Natural killer cell (primary cell): Measurements from ENCODE around the gene TCF7L2. TPM values are rescaled to one million over a fixed set of nuclear protein-coding genes. Genes with fewer than 3 reads are reported as not detected.

Experiments used
- ATAC-seq, 3 donors: fragments of 150-1000 bp in 2 of 3; fragments of 200-7000 bp in 1 of 3; cut with Tn5 transposase; 1 replicate in 1 of 3; 2 replicates in 2 of 3; pipeline ENCODE4 v1.10.0; 2021; ENCODE audit warnings: mild to moderate bottlenecking in 2 of 3, moderate library complexity in 2 of 3
- DNase-seq, 2 donors: peaks; one replicate each; pipeline versions ENCODE4 v3.0.0 to v3.0.0-alpha.2; 2013 to 2021; ENCODE audit warnings: mixed read lengths in 1 of 2
- H3K27ac ChIP-seq: one replicate; pipeline ENCODE4 v1.5.1; 2013; ENCODE audit warnings: mild to moderate bottlenecking, low read length
- H3K27me3 ChIP-seq: one replicate; pipeline ENCODE4 v1.6.1; 2013; ENCODE audit warnings: low read length; ENCODE audit not compliant: control insufficient read depth, insufficient read depth
- H3K36me3 ChIP-seq: one replicate; pipeline ENCODE4 v1.6.1; 2013; ENCODE audit warnings: low read length; ENCODE audit not compliant: control insufficient read depth, insufficient read depth
- H3K4me1 ChIP-seq: one replicate; pipeline ENCODE4 v1.6.1; 2013; ENCODE audit warnings: low read length; ENCODE audit not compliant: control insufficient read depth, insufficient read depth
- H3K4me3 ChIP-seq: one replicate; pipeline ENCODE4 v1.5.1; 2013; ENCODE audit warnings: low read length
- H3K9me3 ChIP-seq: one replicate; pipeline ENCODE4 v1.6.1; 2013; ENCODE audit warnings: low read length; ENCODE audit not compliant: control insufficient read depth, insufficient read depth
- H3K27ac Mint-ChIP-seq, 2 donors: one replicate each; pipeline ENCODE4 v1.8.0; 2022; ENCODE audit warnings: mild to moderate bottlenecking in 2 of 2, mixed read lengths in 2 of 2, moderate library complexity in 1 of 2
- H3K27me3 Mint-ChIP-seq, 2 donors: one replicate each; pipeline ENCODE4 v1.8.0; 2022; ENCODE audit warnings: low read depth in 2 of 2, mixed read lengths in 2 of 2
- H3K36me3 Mint-ChIP-seq: one replicate; pipeline ENCODE4 v1.8.0; 2022; ENCODE audit warnings: mixed read lengths
- H3K4me1 Mint-ChIP-seq, 2 donors: one replicate each; pipeline ENCODE4 v1.8.0; 2022; ENCODE audit warnings: mixed read lengths in 2 of 2
- H3K4me3 Mint-ChIP-seq: one replicate; pipeline ENCODE4 v1.8.0; 2022; ENCODE audit warnings: mild to moderate bottlenecking, moderate library complexity, mixed read lengths
- H3K9me3 Mint-ChIP-seq, 2 donors: one replicate each; pipeline ENCODE4 v1.8.0; 2022; ENCODE audit warnings: mixed read lengths in 2 of 2
- WGBS: methylation state at CpG from one replicate; pipeline ENCODE4 v1.1.7; 2013; ENCODE audit warnings: missing lambda C conversion rate; ENCODE audit not compliant: insufficient coverage; 5-methylcytosine and 5-hydroxymethylcytosine counted together
- intact Hi-C: fragments of 100-400 bp; cut with micrococcal nuclease; formaldehyde crosslinking; loops from one replicate; pipeline ENCODE4 v1.14.2; 2022
- total RNA-seq, 4 donors: library from RNA; stranded (reverse); fragments of 120-200 nt in 1 of 4; gene quantifications; one replicate each; pipeline versions ENCODE4 v1.2.3 to v1.2.4, GENCODE V29; 2013 to 2022
- TF ChIP-seq, protein P1 (sequence below): fragments of 200-600 bp; IDR thresholded peaks from one replicate; pipeline ENCODE4 v1.8.0; 2022; ENCODE audit warnings: antibody characterized with exemption

TCF7L2 gene
- total RNA-seq, 3 donors from 2014 or later (not counting 1 experiment from before 2014, with no cell fraction given) = 10.4 to 32.7 (median 15.3) TPM

DNA sequence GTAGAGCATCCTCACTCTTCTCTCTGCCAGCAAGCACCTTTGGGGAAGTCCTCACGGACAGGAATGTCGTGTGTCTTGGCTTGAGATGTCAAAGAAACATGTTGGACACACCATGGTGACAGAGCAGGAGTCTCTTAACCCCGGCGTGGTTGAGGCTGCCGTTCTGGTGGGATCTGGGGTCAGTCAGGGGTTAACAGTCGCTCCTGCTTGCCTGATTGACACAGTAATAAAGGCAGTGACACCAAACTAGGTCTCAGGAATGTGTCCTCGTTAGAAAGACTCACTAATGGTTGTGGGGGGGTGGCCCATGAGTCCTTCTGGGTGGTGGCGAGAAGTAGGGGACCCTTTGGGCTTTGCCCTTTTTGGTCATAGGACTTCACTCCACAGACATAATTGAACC is 69.0 kb downstream of the TCF7L2 start:
- Mint-ChIP-seq H3K27me3 (no peaks in the 10 kb centered on the region), H3K9me3 (no peaks in the 10 kb centered on the region), H3K27ac (no peak overlapping the region), H3K36me3 (no peaks in the 10 kb centered on the region), H3K4me3 (no peak overlapping the region), H3K4me1 (no peaks in the 10 kb centered on the region)
- ATAC-seq = no peak
- DNase-seq = no peak
- Histone ChIP-seq H3K27ac (no peak overlapping the region), H3K9me3 (no peaks in the 10 kb centered on the region), H3K27me3 (no peaks in the 10 kb centered on the region), H3K4me1 (no peaks in the 10 kb centered on the region), H3K4me3 (no peak overlapping the region), H3K36me3 (no peaks in the 10 kb centered on the region)
- TF ChIP-seq, protein P1, sequence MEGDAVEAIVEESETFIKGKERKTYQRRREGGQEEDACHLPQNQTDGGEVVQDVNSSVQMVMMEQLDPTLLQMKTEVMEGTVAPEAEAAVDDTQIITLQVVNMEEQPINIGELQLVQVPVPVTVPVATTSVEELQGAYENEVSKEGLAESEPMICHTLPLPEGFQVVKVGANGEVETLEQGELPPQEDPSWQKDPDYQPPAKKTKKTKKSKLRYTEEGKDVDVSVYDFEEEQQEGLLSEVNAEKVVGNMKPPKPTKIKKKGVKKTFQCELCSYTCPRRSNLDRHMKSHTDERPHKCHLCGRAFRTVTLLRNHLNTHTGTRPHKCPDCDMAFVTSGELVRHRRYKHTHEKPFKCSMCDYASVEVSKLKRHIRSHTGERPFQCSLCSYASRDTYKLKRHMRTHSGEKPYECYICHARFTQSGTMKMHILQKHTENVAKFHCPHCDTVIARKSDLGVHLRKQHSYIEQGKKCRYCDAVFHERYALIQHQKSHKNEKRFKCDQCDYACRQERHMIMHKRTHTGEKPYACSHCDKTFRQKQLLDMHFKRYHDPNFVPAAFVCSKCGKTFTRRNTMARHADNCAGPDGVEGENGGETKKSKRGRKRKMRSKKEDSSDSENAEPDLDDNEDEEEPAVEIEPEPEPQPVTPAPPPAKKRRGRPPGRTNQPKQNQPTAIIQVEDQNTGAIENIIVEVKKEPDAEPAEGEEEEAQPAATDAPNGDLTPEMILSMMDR = no peak
- intact Hi-C loops = no loop called here
- WGBS = 92% methylated on average over 8 of the region's 8 CpGs

DNA sequence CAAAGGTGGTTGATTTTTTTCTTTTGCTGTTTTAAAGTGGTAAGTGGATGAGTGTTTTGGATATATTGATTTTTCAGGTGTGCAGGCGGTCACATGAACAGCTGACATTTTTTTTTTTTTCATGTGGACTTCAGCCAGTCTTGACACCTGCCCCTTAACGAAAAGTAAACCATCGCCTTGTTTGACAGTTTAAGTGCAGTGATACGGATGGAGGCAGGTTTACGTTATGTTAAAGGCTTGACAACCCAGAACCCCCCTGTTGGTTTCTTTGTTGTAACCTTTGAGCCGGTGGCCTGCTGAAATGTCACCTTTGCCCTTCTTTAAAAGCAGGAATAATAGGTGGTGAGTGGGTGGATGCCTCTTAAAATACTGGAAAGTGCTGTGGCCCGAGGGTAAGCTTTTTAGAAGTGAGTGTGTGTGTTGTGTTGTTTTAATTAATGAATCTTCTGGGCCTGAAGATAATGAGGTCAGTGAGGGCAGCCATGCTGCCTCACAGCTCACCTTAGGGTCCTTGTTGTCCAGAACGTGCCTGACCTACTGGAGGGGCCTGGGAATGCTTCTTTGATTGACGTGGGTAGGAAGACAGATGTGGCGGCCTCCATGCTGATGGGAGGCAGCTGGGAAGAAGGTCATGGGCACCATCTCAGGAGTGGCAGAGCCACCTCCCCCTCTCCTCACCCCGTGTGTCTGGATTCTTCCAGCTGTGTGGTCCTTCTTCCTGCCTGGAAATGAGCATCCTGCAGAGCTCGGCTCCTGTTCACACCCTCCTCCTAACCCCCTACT is 69.8 kb downstream of the TCF7L2 start:
- Histone ChIP-seq H3K4me1 (no peaks in the 10 kb centered on the region), H3K27me3 (no peaks in the 10 kb centered on the region), H3K9me3 (no peaks in the 10 kb centered on the region), H3K36me3 (no peaks in the 10 kb centered on the region), H3K27ac (no peak overlapping the region), H3K4me3 (no peak overlapping the region)
- intact Hi-C loops = no loop called here
- ATAC-seq = no peak
- Mint-ChIP-seq H3K4me3 (no peak overlapping the region), H3K36me3 (no peaks in the 10 kb centered on the region), H3K9me3 (no peaks in the 10 kb centered on the region), H3K27ac (no peak overlapping the region), H3K4me1 (no peaks in the 10 kb centered on the region), H3K27me3 (no peaks in the 10 kb centered on the region)
- 87% methylated on average over 12 of the region's 12 CpGs for WGBS
- DNase-seq = no peak
- TF ChIP-seq, protein P1 = no peak

DNA sequence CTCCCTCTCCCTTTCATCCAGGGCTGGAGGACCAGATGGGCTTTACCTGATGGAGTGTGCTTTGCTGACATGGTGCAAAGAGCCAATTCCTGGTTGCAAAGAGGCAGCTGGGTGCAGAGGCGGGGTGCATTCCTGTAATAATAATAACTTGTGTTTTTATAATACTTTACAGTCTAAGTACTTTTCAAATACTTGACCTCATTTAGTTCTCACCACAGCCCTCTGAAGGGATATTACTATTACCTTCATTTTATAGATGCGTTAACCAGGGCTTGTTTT is 70.4 kb downstream of the TCF7L2 start:
- H3K4me1 ChIP-seq = no peaks in the 10 kb centered on the region
- Mint-ChIP-seq H3K4me1 (no peaks in the 10 kb centered on the region), H3K4me3 (no peak overlapping the region), H3K9me3 (no peaks in the 10 kb centered on the region), H3K27me3 (no peaks in the 10 kb centered on the region), H3K36me3 (no peaks in the 10 kb centered on the region), H3K27ac (no peak overlapping the region)
- H3K9me3 ChIP-seq = no peaks in the 10 kb centered on the region
- TF ChIP-seq, protein P1 = no peak
- H3K27me3 ChIP-seq = no peaks in the 10 kb centered on the region
- no peaks in the 10 kb centered on the region for H3K36me3 ChIP-seq
- ATAC-seq = no peak
- H3K27ac ChIP-seq = no peak overlapping the region
- 93% methylated on average over 2 of the region's 2 CpGs for WGBS
- intact Hi-C loops = no loop called here
- H3K4me3 ChIP-seq = no peak overlapping the region
- DNase-seq = no peak

DNA sequence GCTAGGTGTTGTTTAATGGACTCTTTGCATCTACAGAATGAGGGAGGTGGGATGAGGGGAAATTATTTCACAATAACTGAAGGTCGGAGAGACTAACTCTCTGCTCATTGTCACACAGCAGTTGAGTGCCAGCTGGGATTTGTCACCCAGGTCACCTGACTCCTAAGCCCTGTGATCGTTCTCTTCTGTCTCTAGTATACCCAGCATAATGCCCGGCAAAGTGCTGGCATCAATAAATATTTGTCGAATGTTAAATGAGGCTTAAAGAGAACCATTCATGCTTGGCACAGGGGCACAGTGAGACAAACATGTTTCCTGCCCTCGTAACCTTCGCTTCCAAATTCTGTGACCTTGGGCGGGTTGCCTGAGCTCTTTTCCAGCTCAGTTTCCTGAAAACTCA is 70.8 kb downstream of the TCF7L2 start:
- Histone ChIP-seq H3K27ac (no peak overlapping the region), H3K4me3 (no peak overlapping the region), H3K36me3 (no peaks in the 10 kb centered on the region), H3K27me3 (no peaks in the 10 kb centered on the region), H3K4me1 (no peaks in the 10 kb centered on the region), H3K9me3 (no peaks in the 10 kb centered on the region)
- H3K36me3 Mint-ChIP-seq = no peaks in the 10 kb centered on the region
- no peak overlapping the region for H3K27ac Mint-ChIP-seq
- H3K27me3 Mint-ChIP-seq = no peaks in the 10 kb centered on the region
- TF ChIP-seq, protein P1 = no peak
- WGBS = 88% methylated on average over 7 of the region's 7 CpGs
- ATAC-seq (no peak), DNase-seq (no peak)
- H3K4me3 Mint-ChIP-seq = no peak overlapping the region
- no peaks in the 10 kb centered on the region for H3K9me3 Mint-ChIP-seq
- H3K4me1 Mint-ChIP-seq = no peaks in the 10 kb centered on the region
- intact Hi-C loops = no loop called here
